Esophagus muscularis mucosa (tissue), 3 donors: ENCODE data around the gene NME2.

Experiments
- CTCF ChIP-seq, 3 experiments: fragments of 200-600 bp in 2 of 3; fragments of 450-650 bp in 1 of 3; sonication (generic) in 2 of 3; IDR thresholded peaks; one replicate each; pipeline ENCODE4 v1.5.1; 2017 to 2019; ENCODE audit warnings: antibody characterized with exemption in 3 of 3, mild to moderate bottlenecking in 2 of 3, moderate library complexity in 1 of 3
- POLR2A ChIP-seq: fragments of 450-650 bp; IDR thresholded peaks from one replicate; pipeline ENCODE4 v1.6.1; 2017; ENCODE audit warnings: antibody characterized with exemption, moderate library complexity, mild to moderate bottlenecking, low read depth
- POLR2AphosphoS5 ChIP-seq, 2 donors: sonication (generic); formaldehyde crosslinking; IDR thresholded peaks; one replicate each; pipeline ENCODE4 v1.6.1; 2017; ENCODE audit warnings: antibody characterized with exemption in 2 of 2

- TF ChIP-seq CTCF (IDR thresholded peaks at IDR 0.05) (no peak), POLR2A (no peak), POLR2AphosphoS5 (IDR thresholded peaks at IDR 0.05) (no peak)
Observed at GRCh38 chr17:51150932-51151331, 15.3 kb upstream of the NME2 start.
